Measurements from ENCODE around the gene PTER.

DNA sequence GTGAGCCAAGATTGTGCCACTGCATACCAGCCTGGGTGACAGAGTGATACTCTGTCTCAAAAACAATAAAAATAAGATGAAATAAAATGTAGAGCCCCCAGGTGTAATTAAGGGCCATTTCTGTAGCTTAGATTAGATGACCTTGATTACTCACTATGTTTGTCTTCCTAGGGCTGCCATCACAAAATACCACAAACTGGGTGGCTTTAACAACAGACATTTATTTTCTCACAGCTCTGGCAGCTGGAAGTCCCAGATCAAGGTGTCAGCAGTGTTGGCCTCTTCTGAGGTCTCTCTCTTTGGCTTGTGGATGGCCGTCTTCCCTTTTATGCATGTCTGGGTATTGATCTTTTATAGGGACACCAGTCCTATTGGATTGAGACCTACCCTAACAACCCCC, 6.1 kb downstream of the PTER start:
- TF ChIP-seq, protein P1, sequence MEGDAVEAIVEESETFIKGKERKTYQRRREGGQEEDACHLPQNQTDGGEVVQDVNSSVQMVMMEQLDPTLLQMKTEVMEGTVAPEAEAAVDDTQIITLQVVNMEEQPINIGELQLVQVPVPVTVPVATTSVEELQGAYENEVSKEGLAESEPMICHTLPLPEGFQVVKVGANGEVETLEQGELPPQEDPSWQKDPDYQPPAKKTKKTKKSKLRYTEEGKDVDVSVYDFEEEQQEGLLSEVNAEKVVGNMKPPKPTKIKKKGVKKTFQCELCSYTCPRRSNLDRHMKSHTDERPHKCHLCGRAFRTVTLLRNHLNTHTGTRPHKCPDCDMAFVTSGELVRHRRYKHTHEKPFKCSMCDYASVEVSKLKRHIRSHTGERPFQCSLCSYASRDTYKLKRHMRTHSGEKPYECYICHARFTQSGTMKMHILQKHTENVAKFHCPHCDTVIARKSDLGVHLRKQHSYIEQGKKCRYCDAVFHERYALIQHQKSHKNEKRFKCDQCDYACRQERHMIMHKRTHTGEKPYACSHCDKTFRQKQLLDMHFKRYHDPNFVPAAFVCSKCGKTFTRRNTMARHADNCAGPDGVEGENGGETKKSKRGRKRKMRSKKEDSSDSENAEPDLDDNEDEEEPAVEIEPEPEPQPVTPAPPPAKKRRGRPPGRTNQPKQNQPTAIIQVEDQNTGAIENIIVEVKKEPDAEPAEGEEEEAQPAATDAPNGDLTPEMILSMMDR (IDR thresholded peaks at IDR 0.05), result no peak
- TF ChIP-seq POLR2AphosphoS5 (IDR thresholded peaks at IDR 0.05), result no peak
- no peak for TF ChIP-seq POLR2A (IDR thresholded peaks at IDR 0.05)
- no peak for TF ChIP-seq EP300 (IDR thresholded peaks at IDR 0.05)

Measured in gastroesophageal sphincter (tissue), 3 donors.